Measurements from ENCODE around the gene SPEF2.

SPEF2 gene, protein sequence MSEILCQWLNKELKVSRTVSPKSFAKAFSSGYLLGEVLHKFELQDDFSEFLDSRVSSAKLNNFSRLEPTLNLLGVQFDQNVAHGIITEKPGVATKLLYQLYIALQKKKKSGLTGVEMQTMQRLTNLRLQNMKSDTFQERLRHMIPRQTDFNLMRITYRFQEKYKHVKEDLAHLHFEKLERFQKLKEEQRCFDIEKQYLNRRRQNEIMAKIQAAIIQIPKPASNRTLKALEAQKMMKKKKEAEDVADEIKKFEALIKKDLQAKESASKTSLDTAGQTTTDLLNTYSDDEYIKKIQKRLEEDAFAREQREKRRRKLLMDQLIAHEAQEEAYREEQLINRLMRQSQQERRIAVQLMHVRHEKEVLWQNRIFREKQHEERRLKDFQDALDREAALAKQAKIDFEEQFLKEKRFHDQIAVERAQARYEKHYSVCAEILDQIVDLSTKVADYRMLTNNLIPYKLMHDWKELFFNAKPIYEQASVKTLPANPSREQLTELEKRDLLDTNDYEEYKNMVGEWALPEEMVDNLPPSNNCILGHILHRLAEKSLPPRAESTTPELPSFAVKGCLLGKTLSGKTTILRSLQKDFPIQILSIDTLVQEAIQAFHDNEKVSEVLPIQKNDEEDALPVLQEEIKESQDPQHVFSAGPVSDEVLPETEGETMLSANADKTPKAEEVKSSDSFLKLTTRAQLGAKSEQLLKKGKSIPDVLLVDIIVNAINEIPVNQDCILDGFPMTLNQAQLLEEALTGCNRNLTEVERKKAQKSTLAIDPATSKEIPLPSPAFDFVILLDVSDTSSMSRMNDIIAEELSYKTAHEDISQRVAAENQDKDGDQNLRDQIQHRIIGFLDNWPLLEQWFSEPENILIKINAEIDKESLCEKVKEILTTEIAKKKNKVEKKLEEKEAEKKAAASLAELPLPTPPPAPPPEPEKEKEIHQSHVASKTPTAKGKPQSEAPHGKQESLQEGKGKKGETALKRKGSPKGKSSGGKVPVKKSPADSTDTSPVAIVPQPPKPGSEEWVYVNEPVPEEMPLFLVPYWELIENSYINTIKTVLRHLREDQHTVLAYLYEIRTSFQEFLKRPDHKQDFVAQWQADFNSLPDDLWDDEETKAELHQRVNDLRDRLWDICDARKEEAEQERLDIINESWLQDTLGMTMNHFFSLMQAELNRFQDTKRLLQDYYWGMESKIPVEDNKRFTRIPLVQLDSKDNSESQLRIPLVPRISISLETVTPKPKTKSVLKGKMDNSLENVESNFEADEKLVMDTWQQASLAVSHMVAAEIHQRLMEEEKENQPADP (N-terminal part only)

DNA sequence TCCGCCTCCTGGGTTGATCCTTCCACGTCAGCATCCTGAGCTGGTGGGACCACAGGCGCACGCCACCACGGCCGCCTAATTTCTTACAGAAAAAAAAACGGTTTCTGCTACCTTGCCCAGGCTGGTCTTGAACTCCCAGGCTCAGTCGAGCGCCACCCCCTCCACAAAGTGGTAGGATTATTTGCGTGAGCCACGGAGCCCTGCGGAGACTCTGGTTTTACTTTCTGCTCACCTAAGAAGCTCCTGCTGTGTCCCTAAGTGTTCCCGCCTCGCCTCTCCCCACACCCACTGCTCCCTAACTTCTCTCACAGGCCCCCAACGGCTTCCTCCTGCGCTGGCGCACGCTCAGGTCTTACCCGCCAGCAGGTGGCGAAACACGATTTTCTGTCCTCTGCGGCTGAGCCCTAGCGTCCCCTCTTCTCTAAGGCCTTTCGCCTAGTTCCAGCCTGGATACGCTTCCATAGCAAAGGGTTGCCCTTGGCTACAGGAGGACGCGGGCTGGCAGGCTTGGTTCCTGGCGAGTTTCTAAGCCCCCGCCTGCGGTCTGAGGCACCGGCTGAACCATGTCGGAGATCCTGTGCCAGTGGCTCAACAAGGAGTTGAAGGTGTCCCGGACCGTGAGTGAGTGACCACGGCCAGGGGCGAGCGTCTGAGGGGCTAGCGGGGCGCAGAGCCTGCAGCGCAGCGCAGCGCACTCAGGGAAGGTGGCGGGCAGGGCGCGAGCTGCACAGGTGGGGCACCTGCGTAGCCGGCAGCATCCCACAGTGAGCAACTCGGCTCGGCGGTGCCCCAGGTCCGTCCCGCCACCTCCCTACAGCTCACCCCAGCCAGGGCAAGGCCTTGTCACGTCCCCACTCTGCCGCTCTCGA, at the start of gene SPEF2:
Gene SPEF2, plus strand, starts transcription at position 429 of the 869 bp plus-strand sequence. Its CDS starts 135 bp downstream, at position 564.
- peak; percentile 91 for DNase-seq

DNA sequence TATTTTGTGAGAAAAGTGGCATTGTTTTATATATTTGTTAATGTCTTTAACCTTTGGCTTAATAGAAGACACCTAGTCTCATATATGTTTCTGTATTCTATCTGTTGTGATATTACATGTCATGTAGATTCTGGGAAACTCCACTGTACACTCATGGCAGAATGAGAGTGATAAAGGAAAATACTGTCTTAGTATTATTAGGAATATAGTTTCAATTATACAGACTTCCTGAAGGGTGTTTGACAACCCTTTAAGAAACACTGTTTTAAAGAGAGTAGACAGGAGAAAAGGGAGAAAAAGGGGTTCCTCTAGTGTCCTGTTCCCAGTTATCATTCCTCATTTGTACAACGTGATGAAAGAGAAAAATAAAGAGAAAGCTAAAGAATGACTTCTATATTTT, 42.1 kb upstream of the SPEF2 start:
- no peak for DNase-seq

DNA sequence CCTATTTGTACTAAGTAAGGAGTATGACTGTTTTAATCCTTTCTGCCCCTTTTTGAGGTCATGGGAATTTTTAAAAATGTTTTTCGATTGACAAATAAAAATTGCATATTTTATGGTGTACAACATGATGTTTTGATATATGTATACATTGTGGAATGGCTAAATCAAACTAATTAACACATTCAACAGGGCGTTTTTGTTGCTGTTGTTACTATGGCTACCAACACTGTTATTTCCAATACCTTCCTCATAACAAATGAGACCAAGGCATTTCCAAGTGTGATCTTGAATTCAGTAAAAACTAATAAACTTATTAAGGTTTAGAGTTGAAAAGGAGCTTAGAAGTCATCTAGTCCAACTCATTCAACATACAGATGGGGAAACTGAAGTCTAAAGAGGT, 30.2 kb upstream of the SPEF2 start:
- no peak for DNase-seq

DNA sequence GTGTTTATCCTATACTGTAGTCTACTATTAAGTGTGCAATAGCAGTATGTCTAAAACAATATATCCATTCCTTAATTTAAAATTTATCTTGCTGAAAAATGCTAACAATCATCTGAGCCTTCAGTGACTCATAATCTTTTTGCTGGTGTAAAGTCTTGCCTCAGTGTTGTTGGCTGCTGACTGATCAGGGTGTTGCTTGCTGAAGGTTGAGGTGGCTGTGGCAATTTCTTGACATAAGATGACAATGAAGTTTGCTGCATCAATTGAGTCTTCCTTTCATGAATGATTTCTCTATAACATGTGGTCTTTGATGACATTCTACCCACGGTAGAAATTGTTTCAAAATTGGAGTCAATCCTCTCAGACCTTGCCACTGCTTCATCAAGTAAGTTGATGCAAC, 24.3 kb upstream of the SPEF2 start:
- no peak for DNase-seq

DNA sequence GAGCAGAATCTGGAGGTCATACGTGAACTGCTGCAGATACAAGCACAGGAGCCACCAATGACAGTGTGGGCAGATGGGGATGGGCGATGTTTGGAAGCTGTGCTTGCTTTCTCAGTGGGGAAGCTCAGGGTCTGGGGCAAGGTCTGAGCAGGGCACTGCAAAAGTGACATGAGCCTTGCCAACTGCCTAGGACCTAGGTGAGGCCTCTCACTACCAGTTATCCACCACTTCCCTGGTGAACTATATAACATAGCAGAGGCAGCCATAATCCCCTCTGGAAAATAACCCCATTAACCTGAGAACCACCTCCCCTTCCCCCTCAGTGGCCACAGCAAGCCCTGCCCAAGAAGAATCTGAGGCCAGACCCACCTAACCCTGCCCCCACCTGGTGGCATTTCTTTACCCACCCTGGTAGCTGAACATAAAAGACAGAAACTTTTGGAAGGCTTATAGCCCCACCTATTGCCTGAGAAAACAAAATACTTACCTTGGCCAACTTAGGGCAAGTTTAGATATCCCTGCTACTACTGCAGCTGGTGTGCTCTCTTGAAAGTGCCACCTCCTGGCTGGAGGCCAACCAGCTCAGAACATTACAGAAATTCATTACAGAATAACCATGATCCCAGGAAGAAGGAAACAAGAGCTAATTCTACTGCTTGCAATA, 18.8 kb upstream of the SPEF2 start:
- DNase-seq, result no peak

DNA sequence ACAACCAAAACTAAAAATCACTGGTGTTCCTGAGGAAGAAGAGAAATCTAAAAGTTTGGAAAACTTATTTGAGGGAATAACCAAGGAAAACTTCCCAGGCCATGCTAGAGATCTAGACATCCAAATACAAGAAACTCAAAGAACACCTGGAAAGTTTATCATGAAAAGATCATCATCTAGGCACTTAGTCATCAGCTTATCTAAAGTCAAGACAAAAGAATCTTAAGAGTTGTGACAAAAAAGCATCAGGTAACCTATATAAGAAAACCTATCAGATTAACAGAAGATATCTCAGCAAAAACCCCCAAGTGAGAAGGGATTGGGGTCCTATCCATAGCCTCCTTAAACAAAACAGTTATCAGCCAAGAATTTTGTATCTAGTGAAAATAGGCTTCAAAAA, 17.1 kb upstream of the SPEF2 start:
- DNase-seq, result no peak

DNA sequence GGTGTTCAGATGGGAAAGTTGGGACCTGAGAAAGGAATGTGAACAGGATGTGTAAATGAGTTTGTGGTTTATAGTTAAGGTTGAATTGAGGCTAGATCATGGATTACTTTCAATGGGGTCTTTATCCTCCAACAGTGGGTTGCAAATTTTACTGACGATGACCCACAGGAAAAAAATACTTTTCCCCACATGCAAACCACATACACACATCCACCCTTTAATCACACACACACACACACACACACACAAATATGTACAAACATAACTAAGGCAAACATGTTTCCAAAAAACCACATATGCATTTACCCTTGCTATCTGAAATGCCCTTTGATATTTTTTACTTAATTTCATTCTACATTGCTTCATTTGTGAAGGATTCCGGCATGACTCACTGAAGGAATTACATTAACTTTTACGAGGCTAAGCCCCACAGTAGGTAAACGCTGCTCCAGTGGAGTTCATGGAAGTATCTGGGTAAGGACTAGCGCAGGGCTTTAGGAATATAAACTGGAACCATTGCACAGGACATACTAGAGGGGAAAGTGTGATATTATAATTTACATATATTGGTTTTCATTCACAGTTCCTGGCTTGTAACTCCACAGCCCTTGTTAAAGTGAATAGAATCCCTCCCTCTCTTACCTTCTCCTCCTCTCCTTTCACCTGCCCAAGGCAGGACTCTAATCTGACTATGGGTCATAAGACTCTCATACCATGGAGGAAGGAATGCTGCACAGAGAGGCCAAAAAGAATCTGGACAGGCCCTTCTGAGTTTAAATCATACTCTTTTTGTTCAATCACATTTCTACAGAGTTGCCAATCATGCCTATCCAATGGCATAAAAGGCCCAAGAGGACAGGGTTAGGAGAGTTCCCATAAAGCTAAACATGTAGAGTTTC, 8.5 kb upstream of the SPEF2 start:
- DNase-seq, result no peak

DNA sequence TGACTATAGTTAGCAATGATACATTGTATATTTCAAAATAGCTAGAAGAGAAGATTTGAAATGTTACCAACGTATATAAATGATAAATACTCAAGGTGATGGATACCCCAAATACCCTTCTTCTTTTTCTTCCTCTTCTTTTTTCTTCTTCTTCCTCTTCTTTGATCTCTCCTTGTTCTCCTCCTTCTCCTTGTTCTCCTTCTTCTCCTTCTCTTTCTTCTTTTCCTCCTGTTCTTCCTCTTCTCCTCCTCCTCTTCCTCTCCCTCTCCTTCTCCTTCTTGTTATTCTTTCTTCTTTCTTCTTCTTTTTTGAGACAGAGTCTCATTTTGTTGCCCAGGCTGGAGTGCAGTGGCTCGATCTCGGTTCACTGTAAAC, 616 bp upstream of the SPEF2 start:
- no peak for DNase-seq

DNA sequence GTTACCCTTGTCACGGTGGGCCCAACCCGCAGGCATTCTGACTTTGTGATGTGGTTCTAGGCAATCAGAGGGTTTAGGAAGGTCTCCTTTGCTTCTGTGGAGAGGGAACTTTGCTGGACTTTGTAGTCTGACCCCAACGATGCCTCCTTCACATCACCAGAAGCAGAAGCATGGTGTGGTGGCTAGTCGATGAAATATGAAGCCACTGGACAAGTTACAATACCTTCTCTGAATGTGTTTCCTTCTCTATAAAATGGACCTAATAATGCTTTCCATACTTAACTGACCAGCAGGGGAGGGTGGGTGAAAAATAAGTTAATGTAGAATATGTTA, 607 bp downstream of the SPEF2 start:
- DNase-seq, result no peak

DNA sequence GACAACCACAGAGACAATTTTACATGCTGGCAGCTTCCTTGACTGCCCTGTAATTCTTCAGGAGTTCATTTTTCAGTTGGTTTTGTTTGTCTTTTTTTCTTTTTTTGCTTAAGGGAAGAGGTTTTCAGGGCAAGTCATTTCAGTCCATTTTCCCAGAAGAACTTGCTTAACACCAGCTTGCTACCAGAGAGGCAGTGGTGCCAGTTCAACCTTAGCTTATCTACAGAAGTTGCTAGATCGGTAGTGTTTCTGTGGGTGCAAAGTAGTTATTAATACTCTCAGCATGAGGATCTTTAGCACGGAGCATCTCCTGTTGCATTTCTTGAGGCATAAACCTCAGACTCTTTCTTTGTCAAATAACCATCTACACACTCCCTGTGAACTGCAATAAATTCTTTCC, 1.1 kb downstream of the SPEF2 start:
- no peak for DNase-seq

DNA sequence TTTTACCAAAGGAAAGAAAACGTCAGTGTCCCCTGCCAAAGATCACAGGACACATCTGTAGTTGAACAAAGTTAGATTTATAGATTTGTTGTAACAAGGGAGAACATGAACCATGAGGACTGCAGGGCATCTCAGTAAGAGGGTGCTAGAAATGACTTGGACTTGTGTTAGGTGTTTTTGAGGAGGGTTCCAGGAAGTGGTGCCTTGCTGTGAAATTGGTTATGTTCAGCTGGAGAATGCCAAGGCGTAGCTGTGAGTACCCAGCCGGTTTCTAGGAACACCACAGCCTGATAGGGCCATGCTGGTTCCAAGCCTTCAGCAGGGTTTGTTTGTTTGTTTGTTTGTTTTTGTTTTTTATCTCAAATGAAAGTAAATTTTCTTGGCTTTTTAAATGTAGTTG, 5.3 kb downstream of the SPEF2 start:
- no peak for DNase-seq

DNA sequence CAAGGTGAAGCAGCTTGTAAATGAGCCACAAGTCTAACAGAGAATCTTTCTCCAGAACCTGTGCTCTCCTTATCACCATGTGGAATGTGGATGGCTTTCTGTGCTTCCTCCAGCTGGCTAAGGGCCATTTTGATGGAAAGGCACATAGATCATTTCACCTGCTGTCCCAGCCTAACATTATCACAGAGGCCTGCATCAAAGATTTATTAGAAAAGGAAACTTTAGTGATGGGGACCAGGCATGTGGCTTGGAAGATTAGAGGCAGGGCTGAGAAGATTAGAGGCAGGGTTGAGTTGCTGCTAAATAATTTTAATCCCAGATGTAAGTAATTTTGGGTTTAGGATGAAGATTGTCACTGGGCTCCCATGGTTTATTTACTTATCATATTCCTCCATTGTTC, 6.3 kb downstream of the SPEF2 start:
- no peak for DNase-seq

DNA sequence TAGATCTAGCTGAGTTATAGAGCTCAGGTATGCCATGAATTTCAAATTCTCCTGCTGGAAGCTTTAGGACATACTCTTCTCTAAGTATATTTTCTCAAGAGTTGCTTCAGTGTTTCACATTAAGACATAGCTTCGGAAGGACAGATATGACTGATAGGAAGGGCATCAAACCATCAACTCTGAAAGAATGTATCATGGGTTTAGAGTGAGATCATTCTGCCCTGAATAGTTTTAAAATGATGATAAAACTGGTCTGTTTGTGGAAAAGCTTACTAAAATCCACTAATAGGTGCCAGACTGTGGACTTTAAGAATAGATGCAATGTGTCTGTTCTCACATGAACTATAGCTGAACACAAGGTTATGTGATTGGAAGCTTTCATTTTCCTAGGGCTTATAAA, 8.4 kb downstream of the SPEF2 start:
- DNase-seq, result no peak

DNA sequence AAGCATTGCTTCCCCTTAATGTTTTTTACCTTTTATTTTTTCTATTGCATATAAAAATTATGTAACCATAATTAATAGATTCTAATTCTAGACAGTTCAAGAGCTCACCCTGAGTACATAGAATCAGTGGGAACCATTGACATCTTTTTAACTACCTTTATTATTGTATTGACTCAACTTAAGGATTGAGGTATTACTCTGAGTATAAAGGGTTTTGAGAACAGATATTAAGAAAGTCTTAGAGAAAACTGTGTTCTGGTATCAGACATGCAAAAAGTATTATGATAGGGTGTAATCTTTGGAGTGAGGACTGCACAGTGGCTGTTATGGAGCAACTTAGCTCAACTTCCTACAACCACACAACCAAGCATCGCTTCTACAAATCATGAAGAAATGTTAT, 8.9 kb downstream of the SPEF2 start:
- DNase-seq, result no peak

DNA sequence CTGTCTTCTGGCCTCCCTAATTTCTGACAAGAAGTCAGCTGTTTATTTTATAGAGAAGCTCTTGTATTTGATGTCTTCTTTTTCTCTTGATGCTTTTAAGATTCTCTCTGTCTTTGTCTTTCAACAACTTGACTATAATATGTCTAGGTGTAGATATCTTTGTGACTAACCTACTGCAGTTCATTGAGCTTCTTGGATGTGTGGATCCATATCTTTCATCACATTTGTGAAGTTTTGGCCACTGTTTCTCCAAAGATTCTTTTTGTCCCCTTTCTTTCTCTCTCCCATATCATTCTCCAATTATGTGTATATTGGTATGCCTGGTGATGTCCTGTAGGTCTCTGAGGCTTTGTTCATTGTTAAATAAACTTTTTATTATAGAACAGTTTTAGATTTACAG, 16.7 kb downstream of the SPEF2 start:
- no peak for DNase-seq

DNA sequence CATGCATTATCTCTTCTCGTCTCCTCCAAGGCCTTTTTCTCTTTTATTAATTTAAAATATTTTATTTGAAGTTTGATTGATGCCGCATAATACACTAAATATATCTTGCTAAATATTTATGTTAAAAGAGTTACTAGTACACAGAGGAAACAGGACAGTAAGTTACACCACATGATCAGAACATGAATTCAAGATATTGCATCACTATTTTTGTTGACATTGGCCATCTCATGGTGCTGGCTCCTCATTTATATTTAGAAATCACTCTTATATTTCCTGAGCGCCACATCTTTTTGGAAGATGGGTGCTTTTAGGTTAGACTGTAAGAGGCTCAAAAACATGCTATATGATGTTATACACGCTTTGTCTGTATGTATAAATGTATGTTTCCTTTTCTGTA, 23.0 kb downstream of the SPEF2 start:
- no peak for DNase-seq

DNA sequence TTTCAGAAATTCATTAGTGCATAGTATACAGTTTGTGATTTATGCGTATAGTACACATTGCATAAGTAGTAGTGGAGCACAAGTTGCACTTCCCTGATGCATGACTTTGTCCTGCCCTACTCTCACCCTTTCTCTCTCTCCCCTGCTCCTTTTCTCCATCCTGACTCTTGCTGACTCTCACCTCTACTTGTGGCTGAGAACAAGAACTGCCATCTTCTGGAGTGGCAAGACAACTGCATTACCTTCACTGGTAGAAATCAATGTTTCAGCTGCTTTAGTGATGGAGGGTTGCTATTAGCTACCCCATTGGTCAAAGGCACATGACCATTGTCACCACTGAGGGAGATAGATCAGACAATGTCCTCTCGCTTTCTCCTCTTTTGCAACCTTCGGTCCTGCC, 26.9 kb downstream of the SPEF2 start:
- no peak for DNase-seq

DNA sequence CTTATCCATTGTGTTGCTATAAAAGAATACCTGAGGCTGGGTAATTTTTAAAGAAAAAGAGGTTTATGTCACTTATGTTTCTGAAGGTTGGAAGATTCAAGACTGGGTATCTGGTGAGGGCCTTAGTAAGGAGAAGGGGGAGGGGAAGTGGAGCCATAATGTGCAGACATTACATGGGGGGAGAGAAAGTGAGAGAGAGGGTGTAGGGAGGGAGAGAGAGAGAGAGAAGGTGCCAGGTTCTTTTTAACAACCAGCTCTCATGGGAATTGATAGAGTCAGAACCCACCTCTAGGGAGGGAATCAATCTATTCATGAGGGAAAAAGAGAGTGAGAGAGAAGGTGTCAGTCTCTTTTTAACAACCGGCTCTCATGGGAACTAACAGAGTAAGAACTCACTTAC, 29.5 kb downstream of the SPEF2 start:
- no peak for DNase-seq

DNA sequence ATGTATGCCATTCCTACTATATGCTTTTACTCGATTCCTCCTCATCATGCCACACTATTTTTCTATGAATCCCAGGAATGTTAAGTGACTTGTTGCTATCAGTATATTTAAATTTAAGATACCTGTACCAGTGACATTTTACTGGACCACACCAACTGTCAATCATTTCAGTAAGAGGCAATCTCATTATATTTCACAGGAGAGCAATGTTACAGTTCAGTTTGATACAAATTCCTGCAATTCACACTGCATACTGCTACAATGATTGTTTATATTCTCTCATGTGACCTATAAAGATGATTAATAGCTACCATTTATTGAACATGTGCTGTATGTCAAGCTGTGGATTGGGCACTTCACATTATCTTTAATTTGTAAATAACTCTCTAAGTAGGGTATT, 30.0 kb downstream of the SPEF2 start:
- no peak for DNase-seq

DNA sequence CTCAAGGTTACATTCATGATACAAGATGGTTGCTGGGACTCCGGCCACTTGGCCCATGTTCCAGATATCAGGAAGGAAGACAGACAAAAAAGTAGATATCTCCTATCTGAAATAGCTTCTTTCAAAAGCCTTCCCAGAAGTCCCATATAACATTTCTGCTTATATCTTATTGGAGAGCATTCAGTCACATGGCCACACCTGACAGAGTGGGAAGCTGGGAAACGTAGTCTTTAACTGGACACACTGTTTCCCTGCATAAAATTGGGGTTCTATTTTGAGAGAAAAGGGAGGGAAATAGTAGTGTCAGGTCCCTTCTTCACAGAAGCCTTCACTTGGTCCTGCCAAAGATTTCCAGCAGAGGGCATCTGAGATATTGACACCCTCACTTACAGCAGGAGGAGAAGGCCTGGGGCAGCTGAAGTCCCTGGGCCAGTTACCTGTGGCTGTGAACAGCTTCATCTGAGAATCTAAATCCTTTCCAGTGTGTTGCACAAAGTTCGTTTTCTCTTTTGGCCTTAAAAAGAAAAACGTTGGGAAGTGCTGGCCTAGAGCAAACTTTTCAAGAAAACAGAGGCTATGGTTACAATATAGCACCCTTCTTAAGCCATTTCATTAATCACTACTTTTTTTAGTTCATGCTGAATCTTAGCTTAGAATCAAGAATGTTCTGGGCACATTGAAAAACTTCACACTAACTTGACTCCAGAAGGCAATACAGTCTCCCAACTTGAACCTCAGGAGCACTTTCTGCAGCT, 33.5 kb downstream of the SPEF2 start:
- peak; percentile 21 for DNase-seq
